Measurements from ENCODE around the gene DLG5.

DNA sequence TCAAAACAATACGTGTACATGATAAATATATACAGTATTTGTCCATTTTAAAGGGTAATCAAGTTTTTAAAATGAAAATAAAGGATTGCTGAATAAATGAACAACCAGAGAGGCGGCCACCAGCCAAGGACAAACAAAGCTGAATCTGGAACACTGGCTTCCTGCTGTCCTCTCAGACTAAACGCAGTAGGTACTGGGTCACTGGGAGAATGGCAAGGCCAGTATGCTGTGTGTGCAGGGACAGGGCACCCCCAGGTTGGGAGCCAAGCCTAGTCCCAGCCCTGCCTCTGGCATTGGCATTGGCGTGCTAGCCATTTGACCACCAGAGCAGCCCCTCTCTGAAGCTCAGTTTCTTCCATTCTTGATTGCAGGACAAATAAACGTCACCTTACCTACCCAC, 33.8 kb downstream of the DLG5 start:
- TF ChIP-seq EZH2 (IDR thresholded peaks at IDR 0.05; ENCODE audit: insufficient read depth, poor library complexity, severe bottlenecking) (no peak), EZH2phosphoT487 (IDR thresholded peaks at IDR 0.05; ENCODE audit: insufficient read depth, low read depth) (no peak)
